HG03457 (cell line): ENCODE data around the gene ARHGAP30.

Source experiments
- ATAC-seq: cut with Tn5 transposase; IDR thresholded peaks from one replicate; pipeline ENCODE4 v1.9.1; 2021; ENCODE audit warnings: moderate number of reproducible peaks; ENCODE audit not compliant: unreplicated experiment

Gene ARHGAP30

DNA sequence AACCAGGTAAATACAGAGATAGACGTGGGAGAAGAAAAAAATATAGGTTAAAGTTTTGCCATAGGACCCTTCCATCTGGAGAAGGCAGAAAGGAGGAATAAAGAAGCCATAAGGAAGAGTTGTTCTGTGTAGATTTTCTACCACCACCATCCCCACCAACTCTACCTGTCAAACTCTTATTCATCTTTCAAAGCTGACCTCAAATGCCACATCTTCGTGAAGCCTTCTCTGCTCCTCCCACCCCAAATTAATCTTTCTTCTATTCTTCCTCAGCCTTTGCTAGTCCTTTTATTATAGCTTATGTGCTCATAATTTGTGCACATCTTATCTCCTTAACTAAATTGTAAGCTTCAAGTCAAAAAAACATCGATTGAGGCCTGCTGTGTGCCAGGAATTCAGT lies 20.9 kb upstream of the ARHGAP30 start:
- no peak for ATAC-seq

GRCh38 chr1:161089938-161090337 lies 20.2 kb upstream of the ARHGAP30 start:
- ATAC-seq, result no peak

- ATAC-seq, result no peak
These were observed 19.7 kb upstream of the ARHGAP30 start, which contains the start of gene NECTIN4 for GRCh38 chr1:161089251-161089924. NECTIN4 (minus strand) TSS chr1:161089558; CDS start chr1:161089296, 262 bp downstream.

- no peak for ATAC-seq
These were observed 19.0 kb upstream of the ARHGAP30 start for GRCh38 chr1:161088587-161089110.

DNA sequence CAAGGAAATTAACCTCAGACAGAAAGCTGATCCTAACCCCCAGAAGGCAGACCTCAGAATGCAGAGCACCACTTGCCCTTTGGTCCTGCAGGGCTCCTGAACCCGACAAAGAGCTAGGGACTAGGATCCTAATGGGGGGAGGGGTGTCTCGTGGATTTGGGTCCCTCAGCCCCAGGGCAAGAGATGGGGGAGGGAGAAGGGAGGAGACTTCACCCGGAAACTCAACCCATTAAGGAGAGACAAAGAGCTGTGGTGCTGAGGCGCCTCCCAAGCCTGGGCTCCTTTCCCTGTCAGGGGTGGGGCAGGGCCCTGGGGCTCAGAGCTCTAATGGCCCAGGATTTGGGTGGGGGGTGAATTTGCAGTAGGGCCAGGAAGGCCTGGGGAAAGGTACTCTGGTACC lies 16.8 kb upstream of the ARHGAP30 start:
- no peak for ATAC-seq

GRCh38 chr1:161085165-161085564 lies 15.5 kb upstream of the ARHGAP30 start:
- ATAC-seq, result no peak

GRCh38 chr1:161084597-161084988 lies 14.9 kb upstream of the ARHGAP30 start:
- ATAC-seq, result no peak

DNA sequence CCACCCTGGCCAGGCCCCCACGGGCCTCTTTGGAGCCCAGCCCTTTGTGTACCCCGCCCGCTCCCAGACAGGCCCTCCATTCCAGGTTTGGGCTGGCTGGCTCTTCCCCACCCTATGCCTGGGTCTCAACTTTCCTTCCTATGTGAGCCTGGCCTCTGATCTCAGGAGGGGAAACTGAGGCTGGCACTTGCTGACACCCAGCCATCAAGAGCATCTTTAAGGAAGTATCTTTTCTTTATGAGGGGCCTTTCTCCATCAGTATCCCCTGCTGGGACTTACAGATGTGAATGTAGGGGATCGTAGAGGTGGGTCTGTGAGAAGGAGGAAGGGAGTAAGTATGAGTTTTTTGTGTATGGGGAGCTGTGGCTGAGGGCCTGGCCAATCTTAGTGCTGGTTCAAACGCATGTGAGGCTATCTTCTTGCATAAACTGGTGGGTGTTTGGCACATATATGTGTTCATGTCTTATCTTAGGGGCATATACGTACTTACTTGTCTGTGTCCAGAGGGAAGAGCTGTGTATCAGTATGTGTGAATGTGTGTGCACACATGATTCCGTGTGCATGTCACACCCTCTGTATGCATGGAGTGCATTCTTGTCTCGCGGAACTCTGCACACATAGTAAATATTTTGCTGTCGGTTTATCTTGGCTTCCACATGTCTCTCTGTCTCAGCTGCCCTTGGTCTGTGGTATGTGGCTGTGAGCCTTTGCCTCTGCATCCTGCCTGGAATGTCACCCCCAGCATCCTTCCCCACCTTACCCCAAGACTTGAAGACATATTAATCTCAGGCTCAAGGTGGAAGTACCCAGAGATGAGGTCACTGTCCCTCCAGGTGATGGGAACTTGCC lies 14.3 kb upstream of the ARHGAP30 start:
- no peak for ATAC-seq

- no peak for ATAC-seq
These were observed 13.5 kb upstream of the ARHGAP30 start for GRCh38 chr1:161082996-161083747.

DNA sequence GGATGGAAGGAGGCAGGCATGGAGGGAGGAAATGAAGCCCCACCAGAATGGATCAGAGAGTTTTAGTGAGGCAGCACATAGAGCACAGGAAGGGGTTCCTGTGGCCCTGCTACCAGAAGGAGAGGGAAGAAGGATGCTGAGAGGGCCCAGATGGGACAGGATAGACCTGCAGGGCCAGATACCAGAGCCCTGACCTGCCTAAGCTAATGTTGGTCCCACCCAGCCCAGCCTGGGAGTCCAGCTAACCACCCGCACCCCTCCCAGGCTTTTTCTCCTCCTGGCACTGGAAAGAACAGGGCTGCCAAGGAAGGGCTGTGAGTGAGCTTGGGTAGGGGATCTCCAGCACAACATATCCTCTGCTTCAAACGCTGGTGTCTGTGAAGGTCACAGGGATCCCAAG lies 12.8 kb upstream of the ARHGAP30 start:
- no peak for ATAC-seq

GRCh38 chr1:161081519-161081918 lies 11.8 kb upstream of the ARHGAP30 start:
- no peak for ATAC-seq

DNA sequence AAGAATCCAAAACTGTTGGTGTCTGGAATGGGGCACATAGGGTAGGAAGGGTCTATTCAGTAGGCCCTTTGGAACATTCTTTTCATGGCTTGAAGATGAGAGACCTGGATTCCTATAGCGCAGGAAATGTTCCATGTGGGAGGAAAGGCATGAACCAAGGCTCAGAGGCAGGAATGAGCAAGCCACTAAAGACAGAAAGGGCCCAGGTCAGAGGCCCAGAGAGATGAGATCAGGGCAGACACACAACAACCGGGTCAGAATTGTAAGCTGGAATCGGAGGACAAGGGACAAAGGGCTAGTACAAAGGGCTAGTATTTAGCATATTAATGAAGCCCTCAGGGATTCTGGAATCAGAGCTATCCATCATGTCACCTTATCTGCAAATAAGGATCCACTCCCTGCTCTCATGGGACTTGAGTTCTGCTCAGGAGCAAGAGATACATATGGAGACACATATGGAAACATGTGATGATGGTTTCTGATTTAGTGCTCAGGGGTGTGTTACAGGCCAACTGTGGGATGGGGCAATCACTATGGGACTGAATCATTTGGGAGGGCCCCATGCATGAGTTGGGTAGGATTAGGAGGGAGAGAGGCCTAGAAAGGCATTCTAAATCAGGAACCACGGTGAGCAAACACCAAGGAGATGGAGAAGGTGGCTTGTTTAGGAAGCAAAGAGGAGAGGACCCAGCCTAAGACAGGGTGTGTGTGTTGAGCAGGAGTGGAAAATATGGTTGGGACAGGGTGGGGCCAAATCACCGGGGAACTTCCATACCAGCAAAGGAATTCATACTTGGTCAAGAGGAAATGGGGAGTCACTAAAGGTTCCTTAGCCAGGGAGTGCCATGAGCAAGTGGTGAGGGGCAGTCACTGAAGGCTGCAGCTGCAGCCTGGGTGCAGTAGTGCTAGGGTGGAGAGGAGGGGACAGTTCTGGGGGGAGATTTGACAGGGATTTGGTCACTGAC lies 11.0 kb upstream of the ARHGAP30 start:
- ATAC-seq, result no peak

- no peak for ATAC-seq
These were observed 9.9 kb upstream of the ARHGAP30 start for GRCh38 chr1:161079436-161080110.

DNA sequence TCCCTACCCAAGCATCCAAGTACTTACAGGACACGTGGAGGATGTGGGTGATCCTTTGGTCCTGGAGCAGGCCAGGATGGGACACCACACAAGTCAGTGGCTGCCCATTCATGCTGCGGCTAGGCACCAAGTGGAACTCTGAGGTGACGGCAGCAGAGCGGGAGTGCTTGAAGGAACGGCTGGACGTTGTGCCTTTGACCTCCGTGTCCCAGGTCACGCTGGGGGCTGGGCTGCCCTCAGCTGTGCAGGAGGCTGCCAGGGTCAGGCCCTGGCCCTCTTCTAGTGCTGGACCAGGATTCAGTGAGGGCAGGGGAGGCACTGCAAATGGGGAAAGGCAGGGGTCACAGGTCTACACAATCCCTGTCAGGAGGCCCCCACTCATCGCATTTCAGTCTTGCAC lies 7.7 kb upstream of the ARHGAP30 start:
- no peak for ATAC-seq

DNA sequence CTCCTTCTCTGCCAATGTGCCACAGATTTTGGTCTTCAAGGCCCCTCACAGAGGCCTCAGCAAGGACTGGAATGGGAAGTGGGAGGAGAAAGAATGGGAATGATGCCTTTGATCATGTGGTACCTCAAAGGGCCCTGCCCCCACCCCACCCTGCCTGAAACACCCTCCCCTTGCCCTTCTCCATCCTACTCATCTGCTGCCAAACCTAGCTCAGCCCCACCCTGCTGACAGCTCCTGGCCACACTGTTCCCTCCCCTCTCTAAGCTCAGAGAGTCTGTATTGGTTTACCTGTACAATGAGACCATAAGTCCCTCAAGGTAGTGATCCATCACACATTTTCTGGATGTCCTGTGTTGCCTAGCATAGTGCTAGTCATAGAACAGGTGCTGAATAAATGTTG lies 6.7 kb upstream of the ARHGAP30 start:
- ATAC-seq, result no peak

DNA sequence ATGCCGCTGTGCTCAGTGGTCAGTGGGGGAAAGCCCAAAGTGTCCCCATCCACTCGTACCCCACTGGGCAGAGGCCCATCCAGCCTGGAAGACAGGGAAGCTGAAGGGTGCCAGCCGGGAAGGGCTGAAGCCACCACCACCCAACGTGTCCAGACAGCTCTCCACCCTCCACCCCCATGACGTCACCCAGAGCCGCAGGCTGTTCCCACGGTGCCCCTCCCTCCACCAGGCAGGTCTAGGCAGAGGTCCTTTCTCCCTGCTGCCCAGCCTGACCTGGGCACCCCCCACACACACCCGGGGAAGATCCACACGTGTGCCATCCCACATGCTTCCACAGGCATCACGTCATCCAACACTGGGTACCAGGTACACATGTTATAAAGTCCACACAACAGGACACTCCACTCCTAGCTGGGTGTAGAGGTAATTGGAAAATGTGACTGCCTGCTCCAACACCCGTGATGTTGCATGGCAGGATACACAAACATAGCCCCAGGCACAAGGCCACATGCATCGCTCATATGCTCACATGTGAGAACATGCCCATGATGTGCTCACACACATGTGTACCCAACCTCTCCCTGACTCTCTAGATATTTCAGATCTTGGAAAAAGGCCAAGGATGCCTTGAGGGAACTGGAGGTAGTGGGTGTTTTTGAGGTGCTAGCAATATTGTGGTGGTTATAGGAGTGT lies 5.1 kb upstream of the ARHGAP30 start:
- ATAC-seq, result no peak

DNA sequence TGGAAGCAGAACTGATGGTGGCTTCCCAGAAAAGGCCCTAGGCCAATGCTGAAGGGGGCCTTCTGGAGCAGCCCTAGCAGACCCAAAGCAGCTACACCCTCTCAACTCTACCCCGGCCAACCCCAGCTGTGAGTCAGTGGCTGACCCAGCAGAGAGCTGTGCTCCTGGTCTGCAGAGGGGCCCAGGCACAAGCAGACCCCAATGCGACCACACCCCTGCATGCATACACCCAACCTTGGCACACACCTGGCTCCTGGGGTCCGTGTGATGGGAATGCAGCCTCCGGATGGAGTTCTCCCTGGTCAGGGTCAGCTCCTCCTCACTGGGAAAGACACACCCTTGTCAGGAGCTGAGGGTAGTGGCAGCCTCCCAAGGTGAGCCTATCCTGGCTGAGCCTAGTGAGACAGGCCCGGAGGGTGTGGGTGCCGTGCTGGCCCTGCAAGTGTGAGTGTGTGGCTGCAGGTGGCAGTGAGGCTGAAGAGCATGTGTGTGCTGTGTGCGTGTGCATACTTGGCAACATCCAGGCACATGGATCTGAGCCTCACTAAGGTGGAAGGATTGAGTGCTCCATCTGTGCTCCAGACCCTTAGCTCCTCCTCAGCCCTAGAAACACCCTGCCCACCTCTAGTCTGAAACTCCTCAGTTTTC lies 3.9 kb upstream of the ARHGAP30 start:
- ATAC-seq, result no peak

GRCh38 chr1:161072751-161073449 lies 3.2 kb upstream of the ARHGAP30 start:
- no peak for ATAC-seq
